HG03135 (cell line): ENCODE results near the gene TBC1D3B.
"Not testable (repeated sequence)": the region's sequence is repeated elsewhere in the genome, so short reads cannot be mapped to it uniquely, and the experiment has no call there.

ENCODE experiments used
- ATAC-seq: cut with Tn5 transposase; IDR thresholded peaks from one replicate; pipeline ENCODE4 v1.9.1; 2021; ENCODE audit warnings: mild to moderate bottlenecking, moderate library complexity; ENCODE audit not compliant: unreplicated experiment

Gene TBC1D3B

DNA sequence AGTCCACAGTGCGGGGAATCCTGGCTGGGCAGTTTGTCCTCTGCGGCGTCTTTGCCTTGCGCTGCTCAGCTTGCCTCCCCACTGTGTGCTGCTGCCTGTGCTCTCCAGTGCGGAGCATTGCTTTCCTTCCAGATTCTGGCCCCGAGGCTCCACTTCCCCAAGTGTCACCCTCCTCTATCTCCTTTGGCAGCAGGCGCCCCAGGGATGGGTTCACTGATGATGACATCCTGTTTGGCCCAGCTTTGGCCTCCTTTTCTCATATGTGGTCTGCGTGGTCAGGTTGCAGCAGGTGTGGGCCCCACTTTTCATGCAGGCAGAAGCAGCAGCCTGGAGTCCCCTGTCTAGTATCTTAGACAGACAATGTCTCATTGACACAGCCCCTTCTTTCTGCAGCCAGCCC lies 25.1 kb upstream of the TBC1D3B start:
- not testable (repeated sequence) for ATAC-seq

DNA sequence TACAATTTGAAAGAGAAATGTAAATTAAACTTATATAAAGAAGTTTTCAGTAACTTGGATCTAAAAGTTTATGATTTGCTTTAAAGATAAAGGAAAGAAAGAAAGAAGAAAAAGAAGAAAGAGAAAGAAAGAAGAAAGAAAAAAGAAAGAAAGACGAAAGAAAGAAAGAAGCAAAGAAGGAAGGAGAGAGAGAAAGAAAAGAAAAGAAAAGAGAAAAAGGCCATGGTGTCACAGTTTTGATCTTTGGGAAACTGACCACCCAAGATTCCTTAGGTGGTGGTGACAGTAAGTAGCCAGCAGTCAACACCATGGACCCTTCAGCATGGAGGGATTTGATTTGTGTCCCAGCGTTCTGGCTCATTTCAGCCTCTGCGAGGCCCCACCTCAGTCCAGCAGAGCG lies 24.7 kb upstream of the TBC1D3B start:
- ATAC-seq: not testable (repeated sequence)

DNA sequence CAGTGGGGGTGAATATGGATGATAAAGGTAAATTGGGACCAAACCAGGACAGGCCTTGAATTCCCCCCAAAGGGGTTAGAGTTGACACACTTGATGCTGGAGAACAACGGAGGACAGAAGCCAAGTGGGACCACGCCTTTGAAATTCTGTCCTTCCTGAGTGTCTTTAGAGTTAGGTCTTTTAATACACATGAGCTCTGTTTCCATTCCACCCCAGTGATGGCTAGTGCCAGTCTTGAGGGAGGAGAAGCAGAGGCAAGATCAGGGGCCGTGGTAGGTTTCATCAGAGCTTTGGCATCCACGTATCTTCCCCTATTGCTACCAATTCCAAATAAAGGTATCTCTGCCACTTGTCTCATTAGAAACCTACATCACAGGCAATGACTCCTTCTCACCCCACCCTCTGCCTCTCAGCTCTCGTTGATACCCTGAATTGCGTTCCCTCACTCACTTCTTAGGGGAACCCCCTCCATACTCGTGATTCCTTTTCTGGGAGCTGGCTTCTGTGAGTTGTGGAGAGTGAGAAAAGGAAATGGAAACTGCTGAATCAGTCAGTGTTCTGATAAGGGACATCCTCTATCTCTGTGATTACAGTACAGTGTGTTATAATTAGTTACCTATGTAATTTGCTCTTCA lies 22.5 kb upstream of the TBC1D3B start:
- ATAC-seq: no peak

DNA sequence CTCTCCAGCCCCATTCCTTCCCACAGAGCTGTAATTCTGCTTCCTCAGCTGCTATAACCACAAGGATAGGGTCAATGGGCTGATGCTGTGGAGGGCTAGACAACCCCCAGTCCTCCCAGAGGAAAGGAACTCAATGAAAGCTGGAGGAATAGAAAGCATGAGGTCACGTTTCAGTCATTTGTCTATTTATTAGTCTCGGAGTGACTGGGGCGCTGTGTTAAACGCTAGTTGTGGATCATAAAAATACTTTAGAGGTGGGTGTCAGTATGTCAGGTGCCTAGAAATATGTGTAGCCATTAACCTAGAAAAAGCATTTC lies 20.9 kb upstream of the TBC1D3B start:
- ATAC-seq: peak; percentile 12

DNA sequence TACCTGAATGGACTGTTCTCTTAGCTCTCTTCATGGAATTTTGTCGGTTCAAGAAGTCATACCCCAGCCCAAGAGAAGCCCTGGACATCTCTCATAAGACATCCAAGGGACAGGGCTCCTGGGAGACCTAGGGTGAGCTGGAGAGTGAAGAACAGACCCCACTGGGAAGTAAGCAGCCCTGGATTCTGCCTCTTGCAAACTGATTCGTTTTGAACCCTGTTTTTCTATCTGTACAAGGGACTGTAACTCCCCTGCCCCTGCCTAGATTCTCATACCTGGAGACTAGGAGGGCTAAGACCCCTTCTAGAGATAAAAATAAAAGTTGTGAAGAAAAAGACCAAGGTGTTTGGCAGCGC lies 19.7 kb upstream of the TBC1D3B start:
- no peak for ATAC-seq

DNA sequence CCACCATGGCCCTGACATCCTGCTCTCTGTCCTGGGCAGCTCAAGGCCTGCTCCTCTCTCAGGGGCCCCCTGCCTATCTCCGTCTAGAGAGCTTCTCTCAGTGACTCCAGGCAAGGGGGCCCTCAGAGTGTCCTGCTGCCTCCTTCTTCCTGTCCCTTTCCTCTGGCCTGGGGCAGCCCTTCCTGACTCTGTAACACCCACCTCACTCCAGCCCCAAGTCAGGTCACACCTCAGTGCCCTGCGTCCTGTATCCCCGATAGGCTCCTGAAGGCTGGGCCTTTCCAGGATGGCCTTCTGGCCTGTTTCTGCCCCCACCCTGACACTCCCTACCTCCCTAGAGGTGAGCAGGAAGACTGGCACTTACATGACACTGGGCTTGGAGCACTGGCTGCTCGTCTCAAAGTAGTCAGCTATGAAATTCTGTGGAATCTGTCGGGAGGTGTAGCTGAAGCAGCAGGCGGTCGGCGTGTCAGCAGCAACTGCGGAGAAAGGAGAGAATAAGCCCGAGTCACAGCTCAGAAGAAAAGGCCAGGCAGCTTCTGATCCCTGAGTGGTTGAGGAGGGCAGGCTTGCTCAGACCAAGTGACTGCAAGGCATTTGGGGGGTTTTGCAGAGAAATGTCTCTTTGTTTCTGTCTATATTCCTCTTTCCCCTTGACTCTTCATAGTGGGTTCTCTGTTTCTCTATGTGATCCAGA lies 19.1 kb upstream of the TBC1D3B start:
- ATAC-seq: no peak

DNA sequence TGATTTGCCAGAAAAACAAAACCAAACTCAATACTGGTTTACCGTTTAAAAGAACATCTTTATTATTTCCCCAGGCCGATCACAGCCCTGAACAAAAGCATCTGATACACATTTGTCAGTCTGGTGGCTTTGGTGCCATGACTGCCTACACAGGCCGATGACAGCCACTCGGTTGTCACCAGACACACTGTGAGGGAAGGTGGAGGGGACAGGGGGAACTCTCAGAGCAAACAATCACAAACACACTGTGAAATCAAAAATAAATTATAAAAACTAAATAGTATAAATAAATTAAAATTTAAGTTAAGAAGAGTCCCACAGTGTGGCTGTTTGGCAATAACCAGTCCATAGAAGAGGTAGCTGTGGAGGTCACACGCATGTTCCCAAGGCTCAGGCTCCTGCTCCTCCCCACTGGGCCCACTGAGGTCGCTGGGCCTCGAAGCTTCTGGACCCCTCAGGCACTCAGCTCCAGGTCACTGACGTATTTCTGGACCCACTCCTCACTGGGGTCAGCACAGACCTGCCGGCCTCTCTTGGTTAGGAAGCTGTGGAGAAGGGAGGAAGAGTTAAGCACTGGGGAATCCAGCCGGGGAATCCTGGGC lies 18.5 kb upstream of the TBC1D3B start:
- not testable (repeated sequence) for ATAC-seq

DNA sequence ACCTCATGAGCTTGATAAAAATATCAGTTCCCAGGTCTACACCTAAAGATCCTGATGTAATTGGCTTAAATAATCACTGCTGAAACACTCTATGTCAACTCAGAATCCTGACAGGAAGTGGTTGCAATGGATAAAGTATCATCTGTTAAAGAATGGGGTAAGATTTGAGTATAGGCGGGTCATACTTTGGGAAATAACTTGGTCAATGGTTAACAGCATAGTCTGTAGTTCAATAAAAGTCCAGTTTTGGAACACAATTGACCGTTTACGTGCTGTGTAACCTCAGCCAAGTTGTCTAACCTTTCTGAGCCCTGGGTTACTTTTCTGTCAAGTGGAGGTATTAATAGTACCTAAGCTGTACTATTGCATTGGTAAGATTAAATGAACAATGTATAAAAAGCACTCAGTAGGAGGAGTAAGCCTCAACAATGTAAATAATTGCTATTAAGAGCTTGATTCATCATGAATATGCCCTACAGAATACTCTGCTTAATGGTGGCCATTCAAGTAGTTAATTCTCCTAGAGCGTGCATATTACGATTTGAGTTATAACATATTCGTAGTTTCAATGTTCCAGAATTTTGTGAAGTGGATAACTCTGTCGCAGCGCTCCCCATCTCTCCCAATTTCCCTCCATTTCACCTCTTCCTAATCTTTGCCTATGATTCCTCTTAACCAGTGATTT lies 17.9 kb upstream of the TBC1D3B start:
- ATAC-seq: not testable (repeated sequence)

DNA sequence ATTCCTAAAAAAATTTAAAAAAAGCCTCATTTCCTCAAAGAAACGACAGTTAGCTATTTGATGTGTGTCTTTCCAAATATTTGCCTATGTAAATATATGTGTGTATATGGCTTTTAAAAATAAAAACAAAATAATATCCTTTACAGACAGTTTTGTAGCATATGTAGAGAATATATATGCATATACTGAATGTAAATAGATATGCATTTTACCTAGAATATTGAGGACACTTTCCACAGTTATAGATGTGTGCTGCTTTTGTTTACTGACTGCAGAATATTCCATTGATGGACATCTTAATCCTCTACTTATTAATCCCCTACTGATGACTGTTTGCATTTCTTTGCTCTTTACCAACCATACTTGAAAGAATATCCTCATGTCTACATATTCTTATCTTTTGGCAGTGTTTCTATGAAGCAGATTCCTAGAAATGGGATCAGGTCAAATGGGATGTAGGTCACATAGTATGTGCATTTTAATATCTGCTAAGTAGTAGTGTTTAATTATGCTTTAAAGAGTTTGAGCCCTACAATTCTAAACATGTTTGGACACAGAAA lies 16.9 kb upstream of the TBC1D3B start:
- ATAC-seq: no peak

DNA sequence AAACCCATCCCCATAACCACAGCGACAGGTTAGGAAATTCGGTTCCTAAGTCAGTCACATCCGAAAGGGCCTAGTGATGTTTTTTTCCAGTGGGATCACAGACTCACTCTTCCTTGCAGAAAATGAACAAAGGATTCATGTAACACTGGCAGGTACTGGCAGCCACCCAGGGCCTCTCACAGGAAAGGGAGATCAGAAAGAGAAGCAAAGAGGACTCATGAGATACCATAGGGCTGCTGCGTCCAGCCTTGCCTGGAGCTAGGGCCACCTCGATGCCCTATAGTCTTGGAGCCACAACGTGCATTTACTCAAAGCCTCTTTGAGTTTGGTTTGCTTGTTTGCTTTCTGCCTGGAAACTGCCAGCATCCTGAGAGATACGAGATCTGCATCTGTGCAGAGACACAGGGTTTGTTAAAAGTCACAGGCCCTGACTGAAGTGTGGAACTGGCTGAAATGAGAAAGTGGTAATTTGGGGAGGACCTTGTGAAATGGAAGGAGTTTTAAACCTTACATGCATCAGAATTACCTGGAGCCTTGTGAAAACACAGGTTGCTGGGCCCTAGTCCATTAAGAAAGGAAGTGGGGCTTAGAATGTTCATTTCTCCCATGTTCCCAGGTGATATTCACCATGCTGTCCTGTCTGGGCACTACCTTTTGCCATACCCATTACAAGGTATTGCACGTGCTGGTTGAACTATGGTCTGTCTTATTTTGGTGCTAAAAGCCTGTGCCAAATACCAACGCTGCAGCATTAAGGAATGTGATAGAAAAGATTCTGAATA lies 14.3 kb upstream of the TBC1D3B start:
- not testable (repeated sequence) for ATAC-seq

DNA sequence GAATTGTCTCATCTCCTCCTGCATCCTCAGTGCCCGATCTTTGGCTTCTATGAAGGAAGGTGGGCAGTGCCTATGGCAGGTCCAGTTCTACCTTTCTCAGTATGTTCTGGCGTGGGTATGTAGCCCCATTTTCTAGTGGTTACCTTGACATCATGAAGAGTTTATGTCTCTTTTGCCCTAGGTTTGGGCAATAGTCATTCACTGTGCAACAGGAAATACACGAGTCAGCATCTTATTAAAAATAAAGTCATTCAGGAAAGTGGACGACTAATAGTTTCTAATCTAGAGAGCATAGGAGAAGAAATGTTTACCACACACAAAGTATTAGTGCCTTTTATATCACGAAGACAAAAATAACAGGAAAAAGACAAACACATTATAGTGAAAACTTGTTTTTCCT lies 13.6 kb upstream of the TBC1D3B start:
- ATAC-seq: not testable (repeated sequence)

DNA sequence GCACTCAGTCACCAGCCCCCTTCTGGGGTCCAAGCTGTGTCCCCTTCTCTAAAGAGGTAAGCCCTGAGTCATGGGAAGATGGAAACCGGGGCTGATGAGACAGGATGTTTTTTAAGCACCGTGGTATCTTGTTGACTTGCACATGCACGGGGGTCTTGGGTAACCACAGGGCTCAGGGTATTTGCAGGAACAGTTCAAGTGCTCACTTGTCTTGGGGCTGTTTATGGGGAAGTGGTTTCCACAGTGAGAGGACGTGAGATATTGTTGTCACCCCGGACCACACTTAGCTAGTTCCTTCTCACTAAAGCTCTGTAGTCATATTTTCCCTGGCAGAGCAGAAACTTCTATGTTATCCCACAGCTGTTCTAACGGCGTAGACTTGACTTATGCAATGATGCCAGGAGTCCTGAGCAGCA lies 12.5 kb upstream of the TBC1D3B start:
- peak; percentile 59 for ATAC-seq

DNA sequence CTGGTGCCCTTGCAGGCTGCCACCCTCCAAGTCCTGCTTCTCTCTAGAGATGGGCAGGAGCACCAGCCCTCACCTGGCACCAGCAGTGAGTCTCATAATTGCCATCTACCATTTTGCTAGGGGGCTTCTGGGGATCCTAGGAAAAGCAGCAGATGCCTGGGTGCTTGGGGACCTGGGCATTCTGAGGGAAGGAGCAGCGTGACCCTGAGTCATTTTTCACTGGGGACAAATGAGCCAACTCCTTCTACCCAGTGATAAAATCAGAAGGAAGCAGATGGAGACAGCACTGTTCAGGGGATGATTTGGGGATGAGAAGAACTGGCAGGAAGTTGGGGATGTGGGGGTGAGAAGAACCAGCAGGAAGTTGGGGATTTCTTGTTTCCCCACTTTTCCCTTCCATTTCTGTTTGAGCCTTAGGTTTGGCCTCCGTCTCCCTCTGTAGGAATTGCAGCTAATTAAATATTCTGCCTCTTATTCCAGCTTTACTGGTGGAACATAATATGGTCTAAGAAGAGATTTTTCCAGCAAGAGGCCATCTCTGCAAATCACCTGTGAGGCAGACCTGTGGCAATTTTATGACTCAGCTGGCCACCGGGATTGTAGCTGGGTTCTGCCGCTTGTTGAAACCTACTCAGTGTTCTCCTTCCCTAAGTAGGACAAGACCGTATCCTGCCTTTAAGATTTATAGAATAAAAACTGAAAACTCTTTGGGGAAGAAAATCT lies 11.7 kb upstream of the TBC1D3B start:
- ATAC-seq: not testable (repeated sequence)

DNA sequence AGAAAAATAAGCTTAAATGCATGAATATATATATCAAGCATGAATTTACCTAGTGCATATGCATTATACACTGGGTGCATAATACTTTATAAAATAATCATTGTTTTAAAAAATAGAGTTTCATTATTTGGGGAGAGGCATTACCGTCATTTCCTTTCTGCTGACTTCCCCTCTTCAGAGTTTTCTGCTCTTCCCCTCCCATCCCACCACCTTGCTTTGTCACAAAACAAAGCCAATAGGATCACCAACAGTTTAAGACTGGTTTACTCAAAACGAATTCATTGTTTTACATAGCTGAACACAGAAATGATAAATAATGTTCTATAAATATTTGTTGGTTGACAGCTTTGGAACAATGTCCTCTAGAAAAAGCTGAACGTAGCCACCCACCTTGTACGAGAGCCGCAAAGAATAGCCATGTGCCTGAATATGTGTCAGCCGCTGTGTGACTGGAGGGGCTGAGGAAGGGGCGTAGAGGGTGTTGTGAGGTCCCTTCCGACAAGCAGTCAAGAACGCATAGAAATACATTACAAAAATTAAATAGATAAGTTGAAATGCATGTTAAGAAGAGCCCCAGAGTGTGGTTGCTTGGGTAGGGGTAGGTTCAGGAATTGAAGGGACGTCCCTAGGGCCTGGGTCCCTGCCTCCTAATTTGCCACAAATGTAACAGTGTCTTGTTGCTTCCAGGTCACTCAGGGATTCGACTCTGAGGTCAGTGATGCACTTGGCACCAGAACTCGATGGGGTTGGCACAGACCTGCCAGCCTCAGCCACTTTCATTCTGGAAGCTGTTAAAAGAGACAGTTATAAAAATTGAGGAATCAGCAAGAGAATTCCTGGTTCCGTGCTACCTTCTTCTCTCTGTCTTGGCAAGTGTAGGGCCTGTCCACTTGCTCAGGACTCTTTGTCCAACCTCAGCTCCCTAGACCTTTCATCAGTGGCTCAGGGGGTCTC lies 10.7 kb upstream of the TBC1D3B start:
- not testable (repeated sequence) for ATAC-seq

DNA sequence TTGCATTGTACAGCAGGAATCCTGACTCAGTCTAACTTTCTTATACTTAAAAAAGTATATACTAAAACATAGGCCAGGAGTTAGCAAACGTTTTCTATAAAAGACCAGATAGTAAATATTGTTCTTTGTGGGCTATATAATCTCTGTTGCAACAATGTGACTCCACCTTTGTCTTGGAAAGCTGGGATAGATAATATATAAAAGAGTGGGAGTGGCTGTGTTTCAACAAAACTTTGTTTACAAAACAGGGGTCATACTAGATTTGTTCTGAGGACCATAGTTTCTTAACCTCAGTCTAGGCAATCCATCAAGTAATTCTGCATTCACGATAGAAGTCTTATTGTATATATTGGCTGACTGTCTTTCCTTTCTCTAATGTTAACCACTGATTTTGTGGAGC lies 9.0 kb upstream of the TBC1D3B start:
- ATAC-seq: no peak

DNA sequence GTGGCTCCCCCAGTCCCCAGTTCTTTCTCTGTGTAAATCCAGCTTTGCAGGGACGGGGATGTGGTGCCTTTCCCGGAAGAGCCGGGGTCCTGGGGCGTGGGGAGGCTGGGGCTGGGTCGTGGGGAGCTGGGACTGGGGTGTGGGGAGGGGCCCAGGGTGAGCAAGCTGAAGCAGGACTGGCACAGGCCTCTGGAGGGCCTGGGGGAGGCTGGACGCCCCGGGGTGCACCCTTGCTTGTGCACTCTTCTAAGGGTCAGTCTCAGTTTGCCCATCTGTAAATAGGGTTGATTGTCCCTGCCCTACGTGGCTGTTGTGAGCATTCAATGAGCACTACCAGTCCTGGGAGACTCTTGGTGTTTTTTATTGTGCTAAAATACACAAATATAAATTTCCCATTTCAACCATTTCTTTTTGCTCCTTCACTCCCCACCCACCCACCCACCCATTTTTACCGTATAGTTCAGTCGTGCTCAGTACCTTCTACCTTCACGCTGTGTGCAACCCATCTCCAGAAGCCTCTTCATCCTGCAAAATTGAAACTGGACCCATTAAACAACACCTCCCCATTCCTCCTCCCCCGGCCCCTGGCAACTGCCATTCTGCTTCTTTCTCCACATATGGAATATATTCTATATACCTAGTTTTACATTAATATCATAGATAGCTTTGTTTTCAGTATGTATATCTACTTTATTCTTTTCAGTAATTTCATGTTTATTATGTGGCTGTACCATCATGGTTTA lies 7.8 kb upstream of the TBC1D3B start:
- no peak for ATAC-seq

DNA sequence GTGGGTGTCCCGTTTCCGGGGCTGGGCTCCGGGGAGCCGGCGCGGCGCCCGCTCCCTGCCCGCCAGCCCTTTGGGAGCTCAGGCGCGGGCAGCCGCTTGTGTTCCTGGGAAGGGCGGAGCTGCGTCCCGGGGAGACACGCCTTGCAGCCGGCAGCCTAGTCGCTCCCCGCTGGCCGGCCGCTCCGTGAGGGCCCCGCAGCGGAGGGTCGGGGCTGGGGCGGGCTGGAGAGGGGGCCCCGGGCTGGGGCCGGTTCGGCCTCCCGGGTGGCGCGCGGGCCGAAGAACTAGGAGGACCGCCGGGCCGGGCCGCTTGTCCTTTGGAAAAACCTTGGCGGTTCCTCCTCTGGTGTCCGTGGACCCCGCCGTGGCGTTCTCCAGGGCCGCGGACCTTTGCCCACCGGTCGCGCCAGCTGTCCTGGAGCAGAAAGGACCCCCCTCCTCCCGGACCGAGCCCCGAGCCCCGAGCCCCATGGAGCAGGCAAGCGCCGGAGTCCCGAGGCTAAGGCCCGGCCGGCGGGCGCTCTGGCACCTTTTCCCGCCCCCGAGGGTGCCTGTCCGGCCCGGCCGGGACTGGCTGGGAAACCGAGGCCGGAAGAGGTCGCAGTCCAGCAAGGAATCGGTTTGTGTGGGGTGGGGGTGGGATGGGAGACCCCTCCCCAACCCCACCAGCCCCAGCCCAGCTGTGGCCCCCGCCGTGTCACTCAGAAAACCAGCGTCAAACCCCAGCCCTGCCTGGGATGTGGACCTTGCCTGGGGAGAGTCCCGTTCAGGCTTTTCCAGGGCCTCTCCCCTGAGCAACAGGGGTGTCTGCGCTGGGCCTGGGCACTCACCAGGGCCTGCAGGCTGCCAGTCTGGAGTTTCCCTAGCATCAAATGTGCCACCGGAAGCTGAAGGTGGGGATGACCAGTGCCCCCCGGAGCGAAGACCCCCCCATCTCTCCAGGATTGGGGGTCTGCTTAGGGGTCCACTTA lies 6.8 kb upstream of the TBC1D3B start:
- ATAC-seq: no peak
